ENCODE data around the gene SENP3.

GRCh38 chr17:7512824-7513540 is 48.7 kb upstream of the SENP3 start:
- TF ChIP-seq CTCF (IDR thresholded peaks at IDR 0.05; ENCODE audit: low read length): no peak
- no peak for TF ChIP-seq EZH2phosphoT487 (IDR thresholded peaks at IDR 0.05; ENCODE audit: low read length)
- no peak for TF ChIP-seq EZH2 (optimal IDR thresholded peaks at IDR 0.05; ENCODE audit: low read depth, low read length)
